GM18870 (cell line): ENCODE measurements around the gene BHMT.
"Not testable (repeated sequence)": the region's sequence is repeated elsewhere in the genome, so short reads cannot be mapped to it uniquely, and the experiment has no call there.

ENCODE experiments used
- ATAC-seq: cut with Tn5 transposase; IDR thresholded peaks from one replicate; pipeline ENCODE4 v1.9.1; 2021; ENCODE audit warnings: moderate library complexity; ENCODE audit not compliant: unreplicated experiment

The BHMT gene

GRCh38 chr5:79111960-79112702, 522 bp downstream of the BHMT start:
- ATAC-seq: no peak

- ATAC-seq: no peak
Observed at GRCh38 chr5:79112703-79113058, 1.1 kb downstream of the BHMT start.

DNA sequence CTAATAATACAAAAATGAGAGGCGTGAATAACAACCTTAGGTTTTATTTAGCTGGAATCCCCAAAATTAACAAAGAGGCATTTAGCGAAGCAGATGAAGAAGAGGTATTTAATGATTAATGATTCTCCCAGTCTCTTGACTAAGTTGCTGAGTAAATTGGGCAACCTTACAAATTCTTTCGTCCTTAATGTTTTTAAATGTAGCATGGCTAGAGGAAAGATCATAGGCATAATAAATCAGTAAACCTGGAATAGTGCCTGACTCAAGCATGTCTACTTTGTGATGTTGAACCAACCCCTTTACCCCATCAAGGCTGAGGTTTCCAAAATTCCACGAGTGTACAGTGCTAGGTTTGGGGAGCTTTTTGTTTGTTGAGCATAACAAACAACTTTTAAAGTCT, 7.9 kb downstream of the BHMT start:
- no peak for ATAC-seq

DNA sequence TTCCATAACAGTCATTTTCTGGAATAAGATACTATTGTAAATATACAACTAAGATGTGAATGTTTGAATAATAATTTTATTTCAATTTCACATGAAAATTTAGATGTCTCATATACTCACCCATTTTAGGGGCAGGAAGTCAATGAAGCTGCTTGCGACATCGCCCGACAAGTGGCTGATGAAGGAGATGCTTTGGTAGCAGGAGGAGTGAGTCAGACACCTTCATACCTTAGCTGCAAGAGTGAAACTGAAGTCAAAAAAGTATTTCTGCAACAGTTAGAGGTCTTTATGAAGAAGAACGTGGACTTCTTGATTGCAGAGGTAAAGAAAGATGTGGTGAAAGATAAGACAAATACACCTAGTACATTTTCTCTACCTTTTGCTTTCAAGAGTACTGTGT, 8.6 kb downstream of the BHMT start:
- no peak for ATAC-seq

DNA sequence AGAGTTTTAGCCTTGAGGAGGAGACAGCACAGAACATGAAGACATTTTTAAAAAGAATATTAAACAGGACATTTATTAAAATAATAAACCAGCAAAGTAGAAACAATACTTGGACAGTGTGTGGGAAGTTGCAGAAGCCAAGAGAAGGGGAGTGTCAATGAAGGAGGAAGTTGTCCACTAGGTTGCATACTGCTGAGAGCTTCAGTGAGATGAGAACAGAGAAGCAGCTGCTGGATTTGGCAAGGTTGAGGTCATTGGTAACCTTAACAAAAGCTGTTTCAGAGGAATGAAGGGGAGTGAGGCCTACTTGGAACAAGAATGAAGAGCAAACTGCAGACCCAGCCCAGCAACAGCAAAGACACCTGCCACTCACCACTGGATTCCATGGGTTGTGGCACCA, 11.4 kb downstream of the BHMT start:
- no peak for ATAC-seq

DNA sequence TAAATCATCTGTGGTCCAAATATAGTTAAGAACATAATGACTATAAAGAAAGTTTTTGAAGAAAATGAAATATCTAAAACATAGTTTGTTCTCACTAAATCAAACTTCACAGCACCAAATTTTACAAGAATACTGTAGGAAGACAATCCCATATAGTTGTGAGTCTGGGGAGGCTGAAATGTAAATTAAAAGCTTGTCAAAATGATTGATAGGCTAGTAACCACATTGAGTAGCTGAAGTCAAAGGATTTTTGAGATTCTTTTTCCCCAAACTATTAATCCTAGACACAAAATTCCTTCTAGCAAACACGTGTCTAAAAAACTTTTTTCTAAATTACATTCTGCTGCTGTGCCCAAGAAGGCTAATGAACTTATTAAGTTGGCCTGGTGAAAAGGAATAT, 13.0 kb downstream of the BHMT start:
- ATAC-seq: no peak

DNA sequence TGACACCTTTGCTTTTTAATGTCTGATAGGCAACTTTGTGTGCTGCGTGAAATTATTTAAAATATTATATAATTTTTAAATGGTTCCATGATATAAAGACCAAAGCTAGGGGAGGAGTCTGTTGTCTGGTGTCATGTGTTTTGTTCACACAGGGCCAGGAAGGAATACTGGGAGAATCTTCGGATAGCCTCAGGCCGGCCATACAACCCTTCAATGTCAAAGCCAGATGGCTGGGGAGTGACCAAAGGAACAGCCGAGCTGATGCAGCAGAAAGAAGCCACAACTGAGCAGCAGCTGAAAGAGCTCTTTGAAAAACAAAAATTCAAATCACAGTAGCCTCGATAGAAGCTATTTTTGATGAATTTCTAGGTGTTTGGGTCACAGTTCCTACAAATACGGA, 19.2 kb downstream of the BHMT start:
- no peak for ATAC-seq

GRCh38 chr5:79133121-79133656, 21.6 kb downstream of the BHMT start:
- no peak for ATAC-seq

GRCh38 chr5:79133657-79134451, 22.2 kb downstream of the BHMT start:
- no peak for ATAC-seq

- ATAC-seq: no peak
Observed at GRCh38 chr5:79135790-79136553, 24.4 kb downstream of the BHMT start.

- ATAC-seq: no peak
Observed at GRCh38 chr5:79136618-79137017, 25.0 kb downstream of the BHMT start.

DNA sequence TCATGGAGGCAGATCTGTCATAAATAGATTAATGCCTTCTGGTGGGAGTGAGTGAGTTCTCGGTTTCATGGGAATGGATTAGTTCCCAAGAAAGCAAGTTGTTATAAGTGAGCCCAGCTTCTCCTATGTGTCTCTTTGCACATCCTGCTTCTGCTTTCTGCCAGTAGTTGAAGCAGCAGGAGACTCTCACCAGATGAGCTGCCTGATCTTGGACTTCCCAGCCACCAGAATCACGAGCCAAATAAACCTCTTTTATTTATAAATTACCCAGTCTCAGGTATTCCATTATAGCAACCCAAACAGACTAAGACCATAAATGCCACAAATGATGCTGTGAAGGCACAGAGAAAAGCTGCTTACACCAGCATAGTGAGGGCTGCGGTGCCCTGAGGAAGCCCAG, 28.9 kb downstream of the BHMT start:
- no peak for ATAC-seq

- no peak for ATAC-seq
Observed at GRCh38 chr5:79143684-79144379, 32.2 kb downstream of the BHMT start.

DNA sequence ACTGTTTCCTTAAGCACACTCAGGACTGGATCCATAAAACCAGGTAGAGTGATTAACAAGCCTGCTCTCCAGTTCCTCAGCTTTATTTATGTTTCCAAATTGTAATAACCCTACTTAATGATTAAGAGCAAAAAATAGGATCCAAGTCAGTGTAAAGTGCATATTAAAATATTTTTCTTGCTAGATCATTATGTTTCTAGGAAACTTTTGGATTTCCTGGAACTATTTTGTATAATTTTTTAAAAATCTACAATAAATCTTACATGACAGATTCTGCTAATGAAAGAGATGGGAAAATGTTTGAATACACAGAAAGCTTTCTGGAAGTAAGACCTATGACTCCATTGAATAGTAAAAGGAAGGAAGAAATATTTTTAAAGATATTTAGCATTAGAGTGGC, 35.5 kb downstream of the BHMT start:
- ATAC-seq: no peak

DNA sequence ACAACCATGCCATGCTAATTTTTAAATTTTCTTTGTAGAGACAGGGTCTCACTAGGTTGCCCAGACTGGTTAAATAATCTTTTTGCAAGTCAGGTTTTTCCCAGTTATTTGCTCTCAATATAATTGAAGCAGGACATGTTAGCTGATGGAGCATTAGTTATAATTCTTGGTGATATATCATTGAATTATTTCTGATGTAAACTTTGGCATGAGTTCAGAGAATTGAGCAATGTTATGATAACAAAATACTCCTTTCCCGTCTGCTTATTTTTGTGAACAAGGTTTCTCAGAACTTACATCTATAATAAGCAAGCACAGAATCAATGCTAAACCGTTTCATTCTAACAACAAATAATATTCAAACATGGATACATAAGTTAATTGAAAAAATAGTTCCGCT, 37.8 kb downstream of the BHMT start:
- no peak for ATAC-seq

GRCh38 chr5:79151942-79152671, 40.5 kb downstream of the BHMT start:
- no peak for ATAC-seq

- no peak for ATAC-seq
Observed at GRCh38 chr5:79157305-79157704, 45.7 kb downstream of the BHMT start.

GRCh38 chr5:79161647-79162046, 50.0 kb downstream of the BHMT start:
- not testable (repeated sequence) for ATAC-seq

DNA sequence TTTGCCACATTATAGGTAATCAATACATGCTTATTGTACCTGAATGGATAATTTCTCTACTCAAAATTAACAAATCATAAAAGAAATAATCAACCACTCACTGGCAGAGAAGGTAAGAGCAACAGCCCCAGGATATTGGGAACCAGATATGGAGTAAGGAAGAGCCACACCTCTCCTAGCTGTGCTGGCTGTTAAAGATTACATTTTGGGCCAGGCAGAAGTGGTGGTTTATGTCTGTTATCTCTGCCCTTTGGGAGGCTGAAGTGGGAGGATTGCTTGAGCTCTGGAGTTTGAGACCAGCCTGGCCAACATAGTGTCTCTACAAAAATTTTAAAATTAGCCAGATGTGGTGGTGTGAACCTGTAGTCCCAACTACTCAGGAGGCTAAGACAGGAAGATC, 56.4 kb downstream of the BHMT start:
- no peak for ATAC-seq

DNA sequence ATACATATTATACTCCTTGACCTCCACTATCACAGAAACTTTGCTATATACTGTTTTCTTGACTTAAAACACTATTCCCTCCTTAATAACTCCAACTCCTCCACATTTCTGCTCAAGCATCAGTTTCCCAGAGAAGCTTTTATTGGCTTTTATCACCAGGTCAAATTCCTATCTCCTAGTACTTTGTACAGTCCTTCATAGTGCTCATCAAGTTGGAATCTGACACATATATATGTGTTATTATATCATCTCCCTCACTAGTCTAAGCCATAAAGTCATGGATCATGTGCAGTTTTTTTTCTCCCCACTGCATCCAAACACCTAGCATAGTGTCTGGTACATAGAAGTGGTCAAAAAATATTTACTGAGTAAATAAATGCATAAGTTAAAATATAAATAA, 59.1 kb downstream of the BHMT start:
- ATAC-seq: no peak
